Measurements from ENCODE around the gene GCNT1.
"Not testable (repeated sequence)": the region's sequence is repeated elsewhere in the genome, so short reads cannot be mapped to it uniquely, and the experiment has no call there.

The GCNT1 gene

DNA sequence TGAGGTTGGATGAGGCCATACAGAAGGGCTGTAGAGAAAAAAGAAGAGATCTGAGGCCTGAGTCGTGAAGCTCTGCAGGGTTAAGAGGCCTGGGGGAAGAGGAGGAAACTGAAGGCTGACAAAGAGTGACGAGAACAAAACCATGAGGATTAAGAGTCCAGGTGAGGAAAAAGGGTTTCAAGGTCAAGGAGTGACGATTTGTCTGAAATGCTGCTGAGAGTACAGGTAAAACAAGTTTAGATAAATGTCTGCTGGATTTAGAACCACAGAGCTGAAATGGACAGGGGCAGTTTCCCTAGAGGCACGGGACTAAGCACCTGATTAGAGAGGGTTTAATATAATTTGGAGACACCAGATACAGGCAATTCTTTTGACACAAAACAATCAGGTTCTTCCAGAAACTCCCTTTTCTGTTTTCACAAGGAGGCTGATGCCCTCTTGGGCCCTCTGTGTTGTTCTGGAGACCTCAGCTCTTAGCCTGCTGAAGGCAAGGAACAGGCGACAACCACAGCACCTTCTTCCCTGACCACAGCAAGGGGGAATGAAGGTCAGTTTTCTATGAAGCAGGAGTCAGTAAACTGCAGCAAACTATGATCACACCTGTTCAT, 14.6 kb upstream of the GCNT1 start:
- no peak for DNase-seq

DNA sequence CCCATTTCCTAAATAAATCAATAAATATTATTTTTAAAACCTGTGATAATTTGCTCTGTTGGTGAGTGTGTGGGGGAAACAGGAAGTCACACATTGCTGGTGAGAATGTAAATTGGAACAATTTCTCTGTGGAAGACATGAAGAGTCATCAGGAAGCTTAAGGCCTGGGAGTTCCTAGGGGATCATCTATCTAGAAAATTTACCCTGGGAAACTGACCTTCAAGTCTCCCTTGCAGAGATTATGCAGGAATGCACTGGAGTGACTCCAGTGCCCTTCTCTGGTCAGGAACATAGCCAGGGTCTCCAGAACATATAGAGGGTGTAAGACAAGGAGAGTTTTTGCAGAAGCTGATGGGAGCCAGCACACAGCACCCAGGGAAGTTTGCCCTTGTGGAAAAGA, 13.0 kb upstream of the GCNT1 start:
- DNase-seq = no peak

DNA sequence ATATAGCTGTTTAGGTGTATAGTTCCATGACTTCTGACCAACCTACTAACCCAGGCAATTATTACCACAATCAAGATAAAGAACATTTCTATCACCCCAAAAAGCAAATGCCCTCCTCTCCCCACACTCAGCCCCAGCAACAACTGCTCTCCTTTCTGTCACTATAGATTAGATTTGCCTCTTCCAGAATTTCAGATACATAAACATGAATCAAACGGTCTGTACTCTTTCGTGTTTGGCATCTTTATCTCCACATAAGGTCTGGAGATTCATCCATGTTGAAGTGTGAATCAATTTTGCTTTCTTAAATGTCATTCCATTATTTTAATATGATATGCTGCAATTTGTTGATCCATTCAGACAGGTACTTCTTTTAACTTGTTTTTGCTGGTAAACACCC, 10.5 kb upstream of the GCNT1 start:
- no peak for DNase-seq

DNA sequence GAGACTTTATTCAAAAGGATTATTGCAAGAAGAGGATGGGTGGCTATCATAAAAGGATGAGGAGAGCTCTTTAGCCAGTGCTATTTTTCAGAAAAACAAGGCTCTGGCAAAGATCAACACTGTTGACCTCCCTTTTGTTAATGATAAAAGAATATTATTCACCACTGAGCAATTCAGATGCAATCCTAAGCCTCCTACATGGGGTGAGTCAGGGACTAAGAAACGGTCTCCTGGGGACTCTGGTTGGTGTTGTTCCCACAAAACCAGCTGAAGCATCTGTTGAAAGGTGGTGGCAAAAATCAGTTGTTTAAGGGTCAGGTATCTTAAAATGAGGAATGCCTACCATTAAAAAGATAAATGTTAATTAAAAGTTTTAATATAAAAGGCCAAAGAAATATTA, 7.7 kb upstream of the GCNT1 start:
- DNase-seq = no peak

DNA sequence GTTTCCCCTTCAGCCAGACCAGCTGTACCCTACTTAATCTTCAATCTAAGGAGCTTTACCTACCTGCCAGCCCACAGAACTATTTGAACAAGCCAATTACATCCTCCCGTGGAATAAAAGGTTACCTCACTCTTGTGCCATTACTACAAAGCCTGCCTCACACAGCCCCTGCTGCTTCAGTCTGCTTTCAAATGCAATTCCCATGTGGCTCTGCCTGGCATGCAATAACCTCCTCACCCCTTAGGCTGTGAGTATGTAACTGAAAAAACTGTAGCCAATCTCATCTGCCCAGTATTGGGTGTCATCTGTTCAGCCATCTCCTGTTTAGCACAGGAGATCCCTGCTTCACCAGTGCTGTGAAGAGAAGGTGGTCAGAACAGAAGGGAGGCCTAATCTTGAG, 6.1 kb upstream of the GCNT1 start:
- DNase-seq = no peak

DNA sequence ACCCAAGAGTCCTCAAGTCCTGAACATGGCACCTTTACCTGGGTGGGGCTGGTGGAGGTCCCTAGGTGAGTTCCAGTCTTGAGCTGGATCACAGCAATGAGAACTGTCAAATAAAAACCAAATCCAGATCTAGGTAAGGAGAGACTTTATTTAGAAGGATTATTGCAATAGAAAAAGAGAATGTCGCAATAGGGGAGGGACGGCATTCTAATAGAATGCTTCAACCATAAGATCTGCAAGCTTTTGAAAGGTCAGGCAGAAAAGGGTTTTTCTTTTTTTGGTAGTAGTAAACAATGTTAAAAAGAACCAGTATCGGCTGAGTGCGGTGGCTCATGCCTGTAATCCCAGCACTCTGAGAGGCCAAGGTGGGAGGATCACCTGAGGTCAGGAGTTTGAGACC, 5.2 kb upstream of the GCNT1 start:
- peak in 1 of 2 donors; percentile 50 for DNase-seq

DNA sequence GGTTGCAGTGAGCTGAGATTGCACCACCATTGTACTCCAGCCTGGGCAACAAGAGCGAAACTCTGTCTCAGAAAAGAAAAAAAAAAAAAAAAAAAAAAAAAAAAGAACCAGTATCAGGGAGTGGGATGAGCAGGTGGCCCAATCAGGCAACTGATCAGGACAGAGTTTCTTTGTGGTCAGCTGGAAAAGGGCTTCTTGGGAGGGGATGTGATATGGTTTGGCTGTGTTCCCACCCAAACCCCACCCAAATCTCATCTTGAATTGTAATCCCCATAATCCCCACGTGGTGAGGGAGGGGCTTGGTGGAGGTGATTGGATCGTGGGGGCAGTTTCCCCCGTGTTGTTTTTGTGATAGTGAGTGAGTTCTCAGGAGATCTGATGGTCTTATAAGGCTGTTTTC, 4.7 kb upstream of the GCNT1 start:
- no peak for DNase-seq

DNA sequence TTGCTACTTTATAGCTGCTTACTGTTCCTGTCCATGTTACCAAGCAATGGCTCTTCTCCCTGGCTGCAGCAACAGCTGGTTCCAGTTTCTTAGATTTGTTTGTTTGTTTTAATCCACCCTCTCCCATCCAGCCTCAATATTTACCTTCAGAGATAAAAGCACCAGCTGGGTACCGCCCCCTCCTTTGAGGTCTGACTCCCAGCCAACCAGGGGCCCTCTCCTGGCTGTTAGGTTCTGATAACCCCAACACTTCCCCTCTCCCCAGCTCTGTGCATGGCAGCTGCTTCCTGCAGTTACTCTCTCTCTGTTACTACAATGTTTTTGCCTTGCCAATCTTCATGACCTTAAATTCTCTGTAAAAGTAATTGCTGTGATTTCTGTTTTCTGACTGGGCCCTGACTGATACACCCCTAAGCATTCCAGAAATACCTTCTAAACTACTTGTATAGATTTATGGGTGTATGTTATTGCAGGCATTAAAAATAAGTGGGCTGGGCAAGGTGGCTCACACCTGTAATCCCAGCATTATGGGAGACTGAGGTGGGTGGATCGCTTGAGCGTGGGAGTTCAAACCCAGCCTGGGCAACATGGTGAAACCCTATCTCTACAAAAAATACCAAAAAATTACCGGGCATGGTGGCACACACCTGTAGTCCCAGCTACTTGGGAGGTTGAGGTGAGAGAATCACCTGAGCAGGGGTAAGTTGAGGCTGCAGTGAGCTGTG, 2.6 kb upstream of the GCNT1 start:
- DNase-seq = no peak

DNA sequence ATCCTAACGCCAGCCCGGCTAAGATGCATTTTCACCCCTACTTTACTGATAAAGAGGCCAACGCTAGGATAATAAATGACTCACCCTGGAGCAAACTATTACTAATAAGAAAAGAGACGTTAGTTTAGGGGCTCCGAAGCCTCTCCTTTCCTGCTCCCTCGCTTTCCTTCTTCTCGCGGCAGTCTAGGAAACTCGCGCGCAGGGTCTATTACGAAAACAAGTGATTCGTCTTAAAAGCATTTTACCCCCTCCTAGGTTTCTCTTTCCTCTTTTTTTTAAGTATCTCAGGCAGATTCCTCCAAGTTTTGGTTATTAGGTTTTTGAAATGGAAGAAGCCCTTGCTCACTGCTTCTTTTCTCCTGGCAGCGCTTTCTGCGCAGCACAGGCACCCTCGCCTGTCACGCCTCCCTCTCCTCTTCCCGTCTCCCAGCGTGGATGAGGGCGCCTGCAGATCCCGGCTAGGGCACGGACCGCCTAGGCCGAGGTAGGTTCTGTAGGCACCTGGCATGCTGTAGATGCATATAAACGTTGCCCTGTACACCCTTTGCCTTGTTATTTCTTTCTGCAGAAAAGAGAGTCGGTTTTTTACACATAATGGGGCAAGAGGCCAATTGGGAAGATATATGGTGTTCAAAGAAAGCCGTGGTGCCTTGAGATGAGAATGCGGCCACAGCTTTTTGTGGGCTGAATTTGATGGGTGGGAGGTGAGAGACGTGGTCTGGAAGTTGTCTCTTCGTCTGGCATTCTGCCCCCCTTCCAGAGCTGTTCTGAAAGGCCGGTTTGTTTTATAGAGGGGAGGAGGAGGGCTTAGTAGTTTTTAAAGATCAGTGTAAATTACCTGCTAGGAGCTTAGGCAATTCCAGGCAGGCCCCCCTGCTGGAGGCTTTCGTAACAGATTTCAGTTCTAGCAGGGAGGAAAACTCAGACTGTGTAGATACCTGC, 983 bp downstream of the GCNT1 start:
- DNase-seq = peak; percentile 23 to 49

DNA sequence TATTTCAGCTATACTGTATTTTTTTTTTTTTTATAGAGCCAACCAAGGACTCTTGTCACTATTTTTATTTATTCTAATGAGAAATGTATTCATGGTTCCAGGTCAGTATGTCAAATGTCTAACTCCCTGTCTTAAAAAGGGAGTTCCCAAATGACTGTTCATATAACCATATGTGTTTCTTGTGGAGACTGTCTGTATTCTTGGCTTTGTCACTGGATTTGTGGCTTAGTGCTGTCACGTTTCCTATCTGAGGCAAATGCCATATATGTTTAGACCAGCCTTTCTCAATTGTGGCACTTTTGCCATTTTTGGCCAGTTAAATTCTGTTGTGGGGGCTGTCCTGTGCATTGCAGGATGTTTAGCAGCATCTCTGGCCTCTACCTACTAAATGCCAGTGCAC, 3.1 kb downstream of the GCNT1 start:
- no peak for DNase-seq

DNA sequence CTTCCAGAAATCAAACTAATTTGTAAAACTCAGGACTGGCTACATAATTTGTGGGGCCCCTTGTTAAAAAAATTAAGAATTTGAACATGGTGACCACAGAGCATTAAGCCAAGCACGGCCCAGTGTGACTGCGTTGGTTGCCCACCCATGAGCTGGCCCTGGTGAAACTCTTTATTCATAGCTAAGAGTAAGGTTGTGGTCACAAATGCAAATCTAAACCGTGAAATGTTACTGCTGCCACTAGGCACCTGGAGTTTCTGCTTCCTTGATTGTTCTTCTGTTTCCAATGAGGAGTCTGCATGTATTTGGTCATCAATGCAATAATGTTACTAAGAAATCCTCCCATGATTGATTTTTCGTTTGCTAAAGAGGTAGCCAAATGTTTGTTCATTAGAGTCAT, 4.2 kb downstream of the GCNT1 start:
- no peak for DNase-seq

DNA sequence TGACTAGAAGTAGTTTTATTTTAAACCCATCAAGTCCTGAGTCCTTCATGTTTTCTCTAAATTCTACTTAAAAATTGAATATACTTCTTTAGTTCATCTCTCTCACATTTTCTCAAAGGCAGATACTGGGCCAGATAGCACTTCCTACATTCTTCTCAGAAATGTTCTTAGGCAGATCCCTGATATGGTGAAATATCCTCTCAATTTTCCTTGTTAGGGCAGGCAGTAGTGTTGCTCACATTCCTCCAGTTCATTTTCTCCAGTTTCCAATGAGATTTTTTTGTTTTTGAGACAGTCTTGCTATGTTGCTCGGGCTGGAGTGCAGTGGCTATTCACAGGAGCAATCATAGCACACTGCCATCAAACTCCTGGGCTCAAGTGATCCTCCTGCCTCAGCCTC, 5.7 kb downstream of the GCNT1 start:
- DNase-seq = no peak

DNA sequence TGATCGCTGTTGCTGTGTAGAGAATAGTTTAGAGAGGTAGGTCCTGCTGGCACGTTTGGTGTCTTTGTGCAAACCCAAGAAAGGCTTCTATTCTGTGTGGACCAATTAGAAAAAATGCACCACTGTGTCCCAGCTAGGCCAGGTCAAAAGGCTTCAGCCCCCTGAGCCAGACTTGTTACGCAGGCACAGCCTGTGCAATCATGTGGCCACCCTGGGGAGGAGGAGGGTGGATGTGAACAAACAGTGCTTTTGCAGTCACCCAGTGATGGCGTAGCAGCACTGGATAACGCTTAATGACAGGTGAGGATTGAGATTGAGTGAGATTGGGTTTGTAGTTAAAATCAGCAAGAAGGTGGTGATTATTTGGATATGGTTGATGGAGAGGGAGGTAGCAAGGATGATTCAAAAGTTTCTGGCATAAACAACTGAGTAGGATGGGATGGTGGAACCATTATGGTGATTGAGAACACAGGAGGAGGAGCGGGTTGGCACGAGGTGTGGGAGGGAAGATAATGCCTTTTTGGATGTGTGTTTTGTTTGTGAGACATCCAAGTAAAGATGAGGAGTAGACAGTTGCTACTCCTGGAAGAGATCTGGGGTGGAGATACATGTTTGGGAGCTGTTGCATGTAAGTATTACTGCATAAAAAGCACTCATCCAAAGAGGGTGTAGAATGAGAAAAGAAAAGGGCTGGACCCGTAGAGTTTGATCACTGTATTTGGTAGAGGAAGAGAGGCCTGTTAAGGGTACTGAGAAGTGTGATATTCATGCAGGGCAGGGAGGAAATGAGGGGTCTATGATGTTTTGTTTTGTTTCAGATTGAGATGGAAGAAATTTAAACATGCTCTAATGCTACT, 6.7 kb downstream of the GCNT1 start:
- no peak for DNase-seq

DNA sequence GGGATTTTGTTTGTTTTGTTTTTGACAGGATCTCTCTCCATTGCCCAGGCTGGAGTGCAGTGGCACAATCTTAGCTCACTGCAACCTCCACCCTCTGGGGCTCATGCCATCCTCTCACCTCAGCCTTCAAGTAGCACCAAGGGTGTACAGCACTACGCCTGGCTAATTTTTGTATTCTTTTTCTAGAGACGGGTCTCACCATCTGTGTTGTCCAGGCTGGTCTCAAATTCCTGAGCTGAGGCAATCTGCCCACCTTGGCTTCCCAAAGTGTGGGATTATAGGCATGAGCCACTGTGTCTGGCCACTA, 7.3 kb downstream of the GCNT1 start:
- no peak for DNase-seq

DNA sequence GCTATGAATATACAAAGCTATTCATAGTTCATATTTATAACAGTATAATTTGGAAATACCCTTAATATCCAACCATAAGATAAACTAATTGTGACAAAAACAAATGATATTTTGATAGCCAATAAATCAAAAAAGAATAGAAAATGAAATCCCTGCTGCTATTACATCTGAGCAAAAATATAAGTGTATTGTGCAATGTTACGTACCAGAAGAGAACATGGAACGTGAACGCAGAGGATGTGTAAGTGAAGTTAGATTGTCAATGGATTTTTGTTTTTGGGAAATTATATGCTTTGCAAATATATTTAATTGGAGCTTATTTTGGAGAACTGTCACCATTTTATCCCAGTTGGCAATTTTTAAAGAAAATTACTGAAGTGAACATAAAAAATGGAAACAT, 15.4 kb downstream of the GCNT1 start:
- no peak for DNase-seq

DNA sequence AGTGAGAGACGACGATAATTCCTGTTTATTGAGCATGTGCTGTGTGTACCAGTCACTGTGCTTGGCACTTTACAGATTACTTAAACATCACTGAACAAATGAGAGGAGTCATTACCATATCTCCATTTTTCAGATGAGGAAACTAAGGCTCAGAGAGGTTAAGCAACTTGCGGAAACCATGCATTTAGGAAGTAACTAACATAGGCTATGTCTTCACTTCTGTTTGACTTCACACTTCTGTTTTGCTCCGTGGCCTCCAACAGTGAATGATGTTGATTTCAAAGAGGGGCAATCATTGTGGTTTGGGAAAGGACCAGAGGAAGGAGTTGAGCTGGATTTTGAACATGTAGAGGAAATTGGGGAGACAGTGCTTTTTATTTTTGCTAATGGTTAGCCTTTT, 16.7 kb downstream of the GCNT1 start:
- DNase-seq = peak; percentile 56 to 59

DNA sequence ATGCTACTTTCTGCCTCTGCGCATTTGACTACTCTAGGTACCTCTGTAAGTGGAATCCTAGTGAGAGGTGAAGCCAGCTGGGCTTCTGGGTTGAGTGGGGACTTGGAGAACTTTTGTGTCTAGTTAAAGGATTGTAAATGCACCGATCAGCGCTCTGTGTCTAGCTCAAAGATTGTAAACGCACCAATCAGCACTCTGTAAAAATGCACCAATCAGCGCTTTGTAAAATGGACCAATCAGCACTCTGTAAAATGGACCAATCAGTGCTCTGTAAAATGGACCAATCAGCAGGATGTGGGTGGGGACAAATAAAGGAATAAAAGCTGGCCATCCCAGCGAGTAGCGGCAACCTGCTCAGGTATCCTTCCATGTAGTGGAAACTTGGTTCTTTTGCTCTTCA, 18.8 kb downstream of the GCNT1 start:
- not testable (repeated sequence) for DNase-seq

DNA sequence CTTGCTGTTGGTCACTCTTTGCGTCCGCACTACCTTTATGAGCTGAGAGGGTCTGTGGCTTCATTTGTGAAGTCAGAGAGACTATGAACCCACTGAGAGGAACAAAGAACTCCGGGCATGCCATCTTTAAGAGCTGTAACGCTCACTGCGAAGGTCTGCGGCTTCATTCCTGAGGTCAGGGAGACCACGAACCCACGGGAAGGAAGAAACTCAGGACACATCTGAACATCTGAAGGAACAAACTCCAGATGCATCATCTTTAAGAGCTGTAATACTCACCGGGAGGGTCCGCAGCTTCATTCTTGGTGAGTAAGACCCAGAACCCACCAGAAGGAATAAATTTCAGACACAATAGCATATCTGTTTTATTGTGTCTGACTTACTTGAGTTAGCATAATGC, 19.2 kb downstream of the GCNT1 start:
- DNase-seq = no peak

DNA sequence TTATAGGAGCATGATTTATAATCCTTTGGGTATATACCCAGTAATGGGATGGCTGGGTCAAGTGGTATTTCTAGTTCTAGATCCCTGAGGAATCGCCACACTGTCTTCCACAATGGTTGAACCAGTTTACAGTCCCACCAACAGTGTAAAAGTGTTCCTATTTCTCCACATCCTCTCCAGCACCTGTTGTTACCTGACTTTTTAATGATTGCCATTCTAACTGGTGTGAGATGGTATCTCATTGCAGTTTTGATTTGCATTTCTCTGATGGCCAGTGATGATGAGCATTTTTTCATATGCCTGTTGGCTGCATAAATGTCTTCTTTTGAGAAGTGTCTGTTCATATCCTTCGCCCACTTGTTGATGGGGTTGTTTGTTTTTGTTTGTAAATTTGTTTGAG, 20.4 kb downstream of the GCNT1 start:
- not testable (repeated sequence) for DNase-seq

DNA sequence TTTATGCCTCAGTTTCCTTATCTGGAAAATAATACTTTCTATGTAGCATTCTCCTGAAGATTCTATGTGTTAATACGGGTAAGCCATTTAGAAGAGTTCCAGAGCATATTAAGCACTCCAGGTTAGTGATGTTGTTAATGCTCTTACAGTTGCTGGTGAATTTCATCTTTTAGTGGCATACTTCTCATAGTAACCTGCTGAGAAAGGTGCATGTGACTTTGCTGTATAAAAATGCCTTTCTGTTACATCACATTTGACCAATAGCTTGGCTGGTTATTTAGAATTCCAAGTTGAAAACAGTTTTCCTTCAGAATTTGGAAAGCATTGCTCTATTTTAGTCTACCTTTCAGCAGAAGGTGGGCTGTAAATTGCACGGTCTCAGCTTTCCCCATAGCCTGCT, 27.2 kb downstream of the GCNT1 start:
- DNase-seq = no peak

DNA sequence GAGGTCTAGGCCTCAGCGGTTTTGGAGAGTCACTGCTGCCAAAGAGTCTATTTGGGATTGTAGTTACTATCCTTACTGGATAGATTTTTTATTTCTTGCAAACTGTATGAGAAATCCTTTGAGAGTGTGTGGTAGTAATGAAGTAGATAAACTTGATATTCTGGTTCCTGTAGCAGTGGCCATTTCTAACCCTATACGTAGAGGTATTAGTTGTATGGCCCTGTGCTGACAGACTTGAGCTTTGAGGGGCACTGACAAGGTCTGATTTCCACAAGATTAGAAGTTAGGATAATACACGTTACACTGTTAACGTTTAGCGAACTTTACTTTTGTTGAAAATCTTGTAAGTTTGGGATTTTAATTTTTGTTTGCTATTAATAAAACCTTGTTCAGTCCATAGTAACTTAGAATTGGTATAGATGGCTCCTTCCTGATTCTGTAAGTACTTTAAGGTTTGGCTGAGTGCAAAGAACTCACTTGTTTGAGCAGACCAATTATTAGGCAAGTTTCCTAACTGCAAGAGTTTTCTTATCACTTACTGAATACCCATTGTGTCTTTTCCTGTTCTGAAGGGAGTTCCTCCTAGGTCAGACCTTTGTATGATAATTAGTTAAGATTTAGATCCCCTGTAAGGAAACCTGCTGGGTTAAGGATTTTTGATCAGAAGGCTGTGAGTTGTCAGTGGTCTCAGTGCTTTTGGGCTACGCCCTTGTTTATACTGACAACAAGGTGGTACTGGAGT, 31.4 kb downstream of the GCNT1 start:
- no peak for DNase-seq

DNA sequence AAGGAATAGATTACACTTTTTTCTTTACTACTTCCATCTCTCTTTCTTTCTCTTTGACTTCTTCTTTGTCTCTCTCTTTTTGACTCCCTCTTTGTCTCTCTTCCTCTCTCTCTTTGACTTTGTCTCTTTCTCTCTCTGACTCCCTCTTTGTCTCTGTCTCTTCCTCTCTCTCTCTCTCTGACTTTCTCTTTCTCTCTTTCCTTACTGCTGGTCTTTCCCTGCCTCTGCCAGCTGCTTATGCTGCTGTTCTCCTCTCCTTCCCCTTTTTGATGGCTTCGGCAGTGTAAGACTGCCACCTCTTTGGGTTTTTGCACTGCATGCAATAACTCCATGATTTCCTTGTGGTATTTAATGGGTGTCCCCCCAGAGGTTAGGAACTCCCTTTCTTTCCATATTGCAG, 32.1 kb downstream of the GCNT1 start:
- DNase-seq = peak; percentile 36 to 46

Data from inflammatory macrophage treated with lipopolysaccharide for 1 hour (primary cell).